Measurements from ENCODE around the gene SMIM5. TPM values are rescaled to one million over a fixed set of nuclear protein-coding genes. Genes with fewer than 3 reads are reported as not detected.

Gene SMIM5
- polyA plus RNA-seq, 2 of the 4 experiments (the other 2 are of a cell fraction) = 0.15 to 0.25 TPM

DNA sequence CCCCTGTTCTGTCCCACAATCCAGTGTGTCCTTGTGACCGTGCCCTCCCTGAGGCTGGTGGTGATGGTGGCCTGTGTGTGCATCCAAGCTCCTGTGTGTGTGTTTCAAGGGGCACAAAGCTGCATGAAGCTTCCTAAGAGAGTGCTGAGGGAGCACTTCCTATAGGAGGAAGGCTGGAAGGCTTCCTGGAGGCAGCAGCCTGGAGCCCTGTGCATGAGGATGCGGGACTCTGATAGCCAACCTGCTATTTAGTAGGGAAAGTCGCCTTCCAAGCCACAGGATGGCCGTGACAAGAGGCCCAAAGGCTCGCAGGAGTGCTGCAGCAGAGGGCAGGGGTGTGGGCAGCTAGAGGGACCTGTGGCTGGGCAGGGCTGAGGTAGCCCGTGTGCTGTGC, 37.3 kb upstream of the SMIM5 start:
- Histone ChIP-seq H3K27ac (peak overlapping the region in 1 of 2 experiments; percentile 41; a peak in 1 of 6 replicates), H3K4me1 (peaks cover 8% of the 10 kb centered on the region), H3K4me3 (no peak overlapping the region), H3K4me2 (no peak overlapping the region), H3K9me3 (no peaks in the 10 kb centered on the region)
- CTCF ChIA-PET = interaction anchor here (0.7 to 29.9 kb wide), 6 partner anchors 27 to 388 kb away, joined by 3 to 926 read pairs (median 4); partner anchors contain the start of genes SMIM5 and TSEN54
- WGBS (ENCODE audit: missing lambda C conversion rate) = 65% methylated on average over 6 of the region's 6 CpGs
- ATAC-seq = no peak
- TF ChIP-seq, protein P1, sequence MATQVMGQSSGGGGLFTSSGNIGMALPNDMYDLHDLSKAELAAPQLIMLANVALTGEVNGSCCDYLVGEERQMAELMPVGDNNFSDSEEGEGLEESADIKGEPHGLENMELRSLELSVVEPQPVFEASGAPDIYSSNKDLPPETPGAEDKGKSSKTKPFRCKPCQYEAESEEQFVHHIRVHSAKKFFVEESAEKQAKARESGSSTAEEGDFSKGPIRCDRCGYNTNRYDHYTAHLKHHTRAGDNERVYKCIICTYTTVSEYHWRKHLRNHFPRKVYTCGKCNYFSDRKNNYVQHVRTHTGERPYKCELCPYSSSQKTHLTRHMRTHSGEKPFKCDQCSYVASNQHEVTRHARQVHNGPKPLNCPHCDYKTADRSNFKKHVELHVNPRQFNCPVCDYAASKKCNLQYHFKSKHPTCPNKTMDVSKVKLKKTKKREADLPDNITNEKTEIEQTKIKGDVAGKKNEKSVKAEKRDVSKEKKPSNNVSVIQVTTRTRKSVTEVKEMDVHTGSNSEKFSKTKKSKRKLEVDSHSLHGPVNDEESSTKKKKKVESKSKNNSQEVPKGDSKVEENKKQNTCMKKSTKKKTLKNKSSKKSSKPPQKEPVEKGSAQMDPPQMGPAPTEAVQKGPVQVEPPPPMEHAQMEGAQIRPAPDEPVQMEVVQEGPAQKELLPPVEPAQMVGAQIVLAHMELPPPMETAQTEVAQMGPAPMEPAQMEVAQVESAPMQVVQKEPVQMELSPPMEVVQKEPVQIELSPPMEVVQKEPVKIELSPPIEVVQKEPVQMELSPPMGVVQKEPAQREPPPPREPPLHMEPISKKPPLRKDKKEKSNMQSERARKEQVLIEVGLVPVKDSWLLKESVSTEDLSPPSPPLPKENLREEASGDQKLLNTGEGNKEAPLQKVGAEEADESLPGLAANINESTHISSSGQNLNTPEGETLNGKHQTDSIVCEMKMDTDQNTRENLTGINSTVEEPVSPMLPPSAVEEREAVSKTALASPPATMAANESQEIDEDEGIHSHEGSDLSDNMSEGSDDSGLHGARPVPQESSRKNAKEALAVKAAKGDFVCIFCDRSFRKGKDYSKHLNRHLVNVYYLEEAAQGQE (IDR thresholded peaks at IDR 0.05) = no peak
- TF ChIP-seq ZFP36 (IDR thresholded peaks at IDR 0.05; ENCODE audit: borderline replicate concordance, partially characterized antibody) (peak; percentile 87), HMGXB4 (CRISPR knock-in tag; IDR thresholded peaks at IDR 0.05; ENCODE audit: borderline replicate concordance) (no peak), EP300 (IDR thresholded peaks at IDR 0.05) (no peak), FOSB (CRISPR knock-in tag; IDR thresholded peaks at IDR 0.05) (no peak), MAFK (IDR thresholded peaks at IDR 0.05; ENCODE audit: partially characterized antibody) (peak; percentile 20), GATA3 (IDR thresholded peaks at IDR 0.05; ENCODE audit: borderline replicate concordance) (no peak), EHF (CRISPR knock-in tag; IDR thresholded peaks at IDR 0.05) (no peak), TFCP2L1 (CRISPR knock-in tag; IDR thresholded peaks at IDR 0.05) (no peak), KDM5A (IDR thresholded peaks at IDR 0.05) (no peak), JUNB (IDR thresholded peaks at IDR 0.05) (no peak)
- DNase-seq (ENCODE audit: low read depth in 1 of 2, low spot score in 1 of 2) = no peak
- POLR2A ChIA-PET = no interaction called here
- no peak for FAIRE-seq

DNA sequence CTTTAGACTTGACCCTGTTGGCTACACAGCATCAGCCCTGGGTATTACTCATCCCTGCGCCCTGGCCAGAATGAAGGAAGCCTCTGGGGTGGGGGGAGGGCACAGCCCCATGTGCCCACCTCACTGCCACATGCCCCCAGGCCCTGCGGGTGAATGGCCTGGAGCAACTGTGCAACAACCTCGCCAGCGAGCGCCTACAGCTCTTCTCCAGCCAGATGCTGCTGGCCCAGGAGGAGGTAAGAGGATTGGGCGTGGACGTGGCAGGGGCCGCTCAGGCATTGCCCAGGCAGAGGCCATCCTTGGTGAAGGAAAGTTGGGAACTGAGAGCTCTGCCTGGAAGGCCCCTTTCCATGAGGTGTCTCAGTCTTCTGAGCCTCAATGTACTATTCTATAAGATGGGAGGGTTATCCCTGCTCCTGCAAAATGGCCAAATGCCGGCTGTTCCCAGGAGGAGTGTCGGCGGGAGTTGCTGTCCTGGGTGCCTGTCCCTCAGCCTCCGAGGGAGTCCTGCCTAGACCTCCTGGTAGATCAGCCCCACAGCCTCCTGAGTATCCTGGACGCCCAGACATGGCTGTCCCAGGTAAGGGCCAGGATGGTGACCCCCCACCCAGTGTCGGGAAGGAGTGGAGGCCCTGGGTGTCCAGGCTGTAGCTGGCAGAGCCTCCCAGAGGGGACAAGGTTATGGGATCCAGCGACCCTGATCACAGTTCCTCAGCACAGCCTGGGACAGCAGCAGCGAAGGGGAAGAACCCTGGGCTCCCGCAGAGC, 36.7 kb upstream of the SMIM5 start:
- H3K27ac ChIP-seq = peak overlapping the region in 1 of 2 experiments; percentile 41; a peak in 1 of 6 replicates
- FAIRE-seq = no peak
- no peak; a peak in 1 of 6 replicates for ATAC-seq
- H3K4me3 ChIP-seq = no peak overlapping the region
- H3K4me2 ChIP-seq = no peak overlapping the region
- POLR2A ChIA-PET = no interaction called here
- 83% methylated on average over 13 of the region's 17 CpGs for WGBS (ENCODE audit: missing lambda C conversion rate)
- TF ChIP-seq JUN (IDR thresholded peaks at IDR 0.05) (no peak), KDM1A (IDR thresholded peaks at IDR 0.05; ENCODE audit: low read depth) (no peak), NR3C1 (IDR thresholded peaks at IDR 0.05) (no peak), SMC3 (IDR thresholded peaks at IDR 0.05) (no peak), NPAS2 (CRISPR knock-in tag; IDR thresholded peaks at IDR 0.05; ENCODE audit: borderline replicate concordance) (no peak), CBX8 (IDR thresholded peaks at IDR 0.05) (no peak)
- no peak for DNase-seq (ENCODE audit: low read depth in 1 of 2, low spot score in 1 of 2)
- H3K4me1 ChIP-seq = peaks cover 14% of the 10 kb centered on the region
- CTCF ChIA-PET = interaction anchor here (0.7 to 29.9 kb wide), 8 partner anchors 26 to 388 kb away, joined by 3 to 926 read pairs (median 3); partner anchors contain the start of genes SMIM5 and TSEN54
- H3K9me3 ChIP-seq = no peaks in the 10 kb centered on the region
